Measurements from ENCODE around the gene RRP9.

RRP9 gene

GRCh38 chr3:51896607-51897305 is 44.9 kb downstream of the RRP9 start:
- ATAC-seq = no peak

- ATAC-seq = no peak
Measured at GRCh38 chr3:51894939-51895338, 46.8 kb downstream of the RRP9 start.

- ATAC-seq = no peak
Measured at GRCh38 chr3:51894391-51894790, 47.3 kb downstream of the RRP9 start.

GRCh38 chr3:51891242-51892039 is 50.3 kb downstream of the RRP9 start:
- no peak for ATAC-seq

- ATAC-seq = no peak
Measured at GRCh38 chr3:51888463-51889105, 53.1 kb downstream of the RRP9 start.

GRCh38 chr3:51887620-51888019 is 54.1 kb downstream of the RRP9 start:
- no peak for ATAC-seq

GRCh38 chr3:51886447-51886846 is 55.3 kb downstream of the RRP9 start:
- peak in 1 of 2 donors; percentile 48 for ATAC-seq
